Gastroesophageal sphincter (tissue), 3 donors: ENCODE results near the gene PLXNB3.

Experiments
- POLR2A ChIP-seq, 2 donors: fragments of 450-650 bp; IDR thresholded peaks; one replicate each; pipeline ENCODE4 v1.6.1; 2017; ENCODE audit warnings: antibody characterized with exemption in 2 of 2, mild to moderate bottlenecking in 2 of 2, moderate library complexity in 1 of 2
- TF ChIP-seq, protein P1 (sequence below), 4 experiments: fragments of 200-600 bp in 2 of 4; fragments of 450-650 bp in 2 of 4; sonication (generic) in 1 of 4; IDR thresholded peaks; one replicate each; pipeline ENCODE4 v1.5.1; 2017 to 2019; ENCODE audit warnings: antibody characterized with exemption in 4 of 4, mild to moderate bottlenecking in 2 of 4, moderate library complexity in 2 of 4

DNA sequence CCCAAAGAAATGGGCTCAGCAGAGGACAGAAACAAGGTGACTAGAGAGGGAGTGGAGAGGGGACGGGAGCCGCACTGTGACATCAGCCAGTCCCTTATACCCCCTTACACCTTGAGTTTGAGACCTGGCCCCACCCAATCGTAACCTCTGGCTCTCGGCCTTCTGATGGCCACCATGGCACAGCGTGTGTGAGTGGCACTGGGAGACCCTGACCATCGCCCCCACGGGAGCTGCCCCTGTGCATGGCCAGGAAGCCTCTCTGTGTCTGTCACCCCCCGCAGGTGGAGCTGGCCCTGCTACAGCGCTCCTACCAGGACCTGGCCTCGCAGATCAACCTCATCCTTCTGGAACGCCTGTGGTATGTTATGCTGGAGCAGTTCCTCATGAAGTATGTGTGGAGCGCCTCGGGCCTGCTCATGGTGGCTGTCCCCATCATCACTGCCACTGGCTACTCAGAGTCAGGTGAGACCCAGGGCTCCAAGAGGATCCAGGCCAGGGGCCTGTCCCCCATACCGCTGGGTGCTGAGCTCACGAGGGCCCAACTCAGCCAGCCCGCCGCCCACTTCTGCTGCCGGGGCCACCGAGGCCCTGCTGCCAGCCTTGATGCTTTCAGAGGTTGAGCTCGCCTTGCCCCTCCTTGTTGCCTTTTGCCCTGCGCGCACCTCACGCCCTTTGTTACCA is 35.0 kb upstream of the PLXNB3 start:
- no peak for TF ChIP-seq POLR2A (IDR thresholded peaks at IDR 0.05)
- TF ChIP-seq, protein P1, sequence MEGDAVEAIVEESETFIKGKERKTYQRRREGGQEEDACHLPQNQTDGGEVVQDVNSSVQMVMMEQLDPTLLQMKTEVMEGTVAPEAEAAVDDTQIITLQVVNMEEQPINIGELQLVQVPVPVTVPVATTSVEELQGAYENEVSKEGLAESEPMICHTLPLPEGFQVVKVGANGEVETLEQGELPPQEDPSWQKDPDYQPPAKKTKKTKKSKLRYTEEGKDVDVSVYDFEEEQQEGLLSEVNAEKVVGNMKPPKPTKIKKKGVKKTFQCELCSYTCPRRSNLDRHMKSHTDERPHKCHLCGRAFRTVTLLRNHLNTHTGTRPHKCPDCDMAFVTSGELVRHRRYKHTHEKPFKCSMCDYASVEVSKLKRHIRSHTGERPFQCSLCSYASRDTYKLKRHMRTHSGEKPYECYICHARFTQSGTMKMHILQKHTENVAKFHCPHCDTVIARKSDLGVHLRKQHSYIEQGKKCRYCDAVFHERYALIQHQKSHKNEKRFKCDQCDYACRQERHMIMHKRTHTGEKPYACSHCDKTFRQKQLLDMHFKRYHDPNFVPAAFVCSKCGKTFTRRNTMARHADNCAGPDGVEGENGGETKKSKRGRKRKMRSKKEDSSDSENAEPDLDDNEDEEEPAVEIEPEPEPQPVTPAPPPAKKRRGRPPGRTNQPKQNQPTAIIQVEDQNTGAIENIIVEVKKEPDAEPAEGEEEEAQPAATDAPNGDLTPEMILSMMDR (IDR thresholded peaks at IDR 0.05) = no peak
